SU-DHL-6 (cell line): Measurements from ENCODE around the gene CENATAC.

Experiments
- H2AFZ ChIP-seq: fragments of 200-600 bp; sonication (generic); 2 replicates; pipeline ENCODE4 v1.6.1; 2014; ENCODE audit warnings: low read depth, mild to moderate bottlenecking, moderate library complexity, mixed read lengths, antibody characterized with exemption, low read length; ENCODE audit not compliant: severe bottlenecking
- H3F3A ChIP-seq: fragments of 200-600 bp; shearing (Covaris generic); 2 replicates; pipeline ENCODE4 v1.6.0; 2016; ENCODE audit warnings: antibody characterized with exemption, mild to moderate bottlenecking; ENCODE audit not compliant: insufficient read depth
- H3K27ac ChIP-seq: fragments of 200-600 bp; sonication (generic); 2 replicates; pipeline ENCODE4 v1.5.1; 2016; ENCODE audit warnings: low read depth, mild to moderate bottlenecking, low read length, moderate library complexity, mixed read lengths
- H3K27me3 ChIP-seq: fragments of 200-600 bp; sonication (generic), shearing (Covaris generic); 2 replicates; pipeline ENCODE4 v1.6.0; 2014; ENCODE audit warnings: mild to moderate bottlenecking, low read length
- H3K36me3 ChIP-seq: fragments of 200-600 bp; sonication (generic); 2 replicates; pipeline ENCODE4 v1.6.1; 2014; ENCODE audit warnings: mild to moderate bottlenecking, low read length, mixed read lengths
- H3K4me2 ChIP-seq: fragments of 300-600, 200-600 bp; shearing (Covaris generic), sonication (generic); 2 replicates; pipeline ENCODE4 v1.6.0; 2014; ENCODE audit warnings: low read length, low read depth, mild to moderate bottlenecking; ENCODE audit not compliant: poor library complexity, severe bottlenecking
- H3K4me3 ChIP-seq: fragments of 200-600 bp; sonication (generic); 2 replicates; pipeline ENCODE4 v1.5.1; 2014; ENCODE audit warnings: antibody characterized with exemption, low read length, mild to moderate bottlenecking, mixed read lengths; ENCODE audit not compliant: insufficient read depth, poor library complexity, severe bottlenecking
- H3K79me2 ChIP-seq: fragments of 200-600 bp; sonication (generic); 2 replicates; pipeline ENCODE4 v1.6.1; 2014; ENCODE audit warnings: mild to moderate bottlenecking, low read length, moderate library complexity; ENCODE audit not compliant: insufficient read depth
- H3K9ac ChIP-seq: fragments of 200-600 bp; sonication (generic); 2 replicates; pipeline ENCODE4 v1.7.0; 2014; ENCODE audit warnings: mild to moderate bottlenecking, low read length
- H3K9me2 ChIP-seq: fragments of 200-600 bp; sonication (generic); replicated peaks from 2 replicates; pipeline ENCODE4 v1.6.1; 2014; ENCODE audit warnings: low read length; ENCODE audit not compliant: insufficient read depth
- H3K9me3 ChIP-seq: fragments of 200-600 bp; sonication (generic); 2 replicates; pipeline ENCODE4 v1.6.1; 2014; ENCODE audit warnings: low read length, mixed read lengths; ENCODE audit not compliant: insufficient read depth
- H4K20me1 ChIP-seq: fragments of 200-600 bp; sonication (generic); 2 replicates; pipeline ENCODE4 v1.6.1; 2014; ENCODE audit warnings: low read depth, mild to moderate bottlenecking, antibody characterized with exemption, low read length, moderate library complexity, mixed read lengths
- CTCF ChIP-seq: fragments of 200-600 bp; sonication (generic); IDR thresholded peaks from one replicate; pipeline ENCODE4 v1.5.1; 2017; ENCODE audit warnings: antibody characterized with exemption, mild to moderate bottlenecking, low read length, moderate library complexity; ENCODE audit not compliant: insufficient read depth, poor library complexity, severe bottlenecking
- EZH2phosphoT487 ChIP-seq: fragments of 200-600 bp; sonication (generic), shearing (Covaris generic); conservative IDR thresholded peaks from 2 replicates; pipeline ENCODE4 v1.6.1; 2018; ENCODE audit warnings: mild to moderate bottlenecking, antibody characterized with exemption, low read length, moderate library complexity, mixed read lengths

The CENATAC gene

GRCh38 chr11:119025978-119026766 lies 28.2 kb downstream of the CENATAC start:
- 0 out of 2 replicates have a peak, but pooled peaks cover 3% of the 10 kb centered on the region for H3K36me3 ChIP-seq
- no peak for TF ChIP-seq CTCF
- no peak for TF ChIP-seq EZH2phosphoT487
- no peak overlapping the region for H3K4me3 ChIP-seq
- H3K27me3 ChIP-seq, result no peaks in the 10 kb centered on the region
- H4K20me1 ChIP-seq, result no peaks in the 10 kb centered on the region
- H3K27ac ChIP-seq, result no peak overlapping the region
- H3K9ac ChIP-seq, result no peak overlapping the region
- no peaks in the 10 kb centered on the region for H3K9me3 ChIP-seq
- H3F3A ChIP-seq, result peaks cover 8% of the 10 kb centered on the region
- H3K4me2 ChIP-seq, result no peak overlapping the region
- H2AFZ ChIP-seq, result no peak overlapping the region
- H3K9me2 ChIP-seq, result no peaks in the 10 kb centered on the region
- peaks cover 7% of the 10 kb centered on the region for H3K79me2 ChIP-seq

- Histone ChIP-seq H3K79me2 (peaks cover 6% of the 10 kb centered on the region), H3K36me3 (0 out of 2 replicates have a peak, but pooled peaks cover 3% of the 10 kb centered on the region), H3K4me3 (no peak overlapping the region), H3F3A (peaks cover 7% of the 10 kb centered on the region), H3K27me3 (no peaks in the 10 kb centered on the region), H2AFZ (no peak overlapping the region), H3K27ac (no peak overlapping the region), H3K9me3 (no peaks in the 10 kb centered on the region), H4K20me1 (no peaks in the 10 kb centered on the region), H3K9me2 (no peaks in the 10 kb centered on the region), H3K9ac (no peak overlapping the region), H3K4me2 (no peak overlapping the region)
- TF ChIP-seq CTCF (no peak), EZH2phosphoT487 (no peak)
Observed at GRCh38 chr11:119026970-119027369, 29.0 kb downstream of the CENATAC start.

GRCh38 chr11:119027561-119028345 lies 29.8 kb downstream of the CENATAC start:
- no peak overlapping the region for H3K27ac ChIP-seq

More at GRCh38 chr11:119027561-119028345, 29.8 kb downstream of the CENATAC start:
- H4K20me1 ChIP-seq, result no peaks in the 10 kb centered on the region
- peaks cover 6% of the 10 kb centered on the region for H3K79me2 ChIP-seq
- H3K9me2 ChIP-seq, result no peaks in the 10 kb centered on the region
- H3K4me2 ChIP-seq, result no peak overlapping the region
- no peak overlapping the region for H2AFZ ChIP-seq
- H3F3A ChIP-seq, result peaks cover 7% of the 10 kb centered on the region
- no peaks in the 10 kb centered on the region for H3K27me3 ChIP-seq
- H3K9ac ChIP-seq, result no peak overlapping the region
- no peak overlapping the region for H3K4me3 ChIP-seq
- TF ChIP-seq CTCF (no peak), EZH2phosphoT487 (no peak)
- 0 out of 2 replicates have a peak, but pooled peaks cover 3% of the 10 kb centered on the region for H3K36me3 ChIP-seq
- H3K9me3 ChIP-seq, result no peaks in the 10 kb centered on the region
